Fibroblast of skin of scalp (primary cell): Measurements from ENCODE around the gene PSRC1.

ENCODE experiments used
- DNase-seq: peaks from one replicate; pipeline ENCODE4 v3.0.0-alpha.2; 2013

The PSRC1 gene

GRCh38 chr1:109257682-109258421 lies 25.1 kb downstream of the PSRC1 start:
- DNase-seq = no peak

- no peak for DNase-seq
These were observed 25.8 kb downstream of the PSRC1 start for GRCh38 chr1:109256971-109257681.

DNA sequence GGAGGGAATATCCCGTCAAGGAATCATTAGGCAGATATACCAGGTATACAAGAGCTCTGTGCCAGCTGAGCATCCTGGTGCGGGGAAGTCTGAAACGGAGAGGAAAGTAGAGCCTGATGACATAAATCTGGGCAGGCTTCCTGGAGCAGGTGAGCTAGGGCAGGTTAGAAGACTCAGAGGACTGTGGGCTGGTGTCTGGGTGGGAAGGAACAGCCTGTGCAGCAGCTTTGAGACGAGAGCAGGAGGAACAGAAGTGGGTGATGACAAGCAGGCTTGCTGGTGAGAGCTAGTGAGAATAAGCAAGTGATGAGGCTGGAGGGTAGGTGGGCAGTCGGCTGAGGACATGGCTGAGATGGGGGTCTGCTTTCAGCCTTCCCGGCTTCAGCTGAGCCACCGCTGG lies 26.9 kb downstream of the PSRC1 start:
- DNase-seq = no peak

DNA sequence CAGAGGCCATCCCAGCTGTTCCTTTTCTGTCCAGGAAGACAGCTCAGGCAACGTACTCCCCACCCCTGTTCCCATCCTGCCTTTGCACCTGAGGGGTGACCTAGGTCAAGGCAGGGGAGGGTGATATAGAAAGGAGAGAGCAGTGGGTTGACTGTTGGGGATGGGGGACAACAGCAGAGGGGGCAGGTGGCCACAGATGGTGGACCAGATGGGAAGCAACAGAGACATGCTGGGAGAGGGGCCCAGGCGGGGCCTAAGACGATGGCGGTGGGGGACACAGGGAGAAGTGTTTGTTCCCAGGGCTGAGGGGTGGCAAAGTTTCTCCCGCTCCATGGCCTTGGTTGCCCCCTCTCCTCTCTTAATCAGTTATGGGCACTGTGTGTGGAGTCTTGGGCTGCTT lies 27.3 kb downstream of the PSRC1 start:
- no peak for DNase-seq

- DNase-seq = no peak
These were observed 27.8 kb downstream of the PSRC1 start for GRCh38 chr1:109255097-109255651.

GRCh38 chr1:109254621-109255096 lies 28.3 kb downstream of the PSRC1 start:
- no peak for DNase-seq

GRCh38 chr1:109253803-109254620 lies 28.9 kb downstream of the PSRC1 start:
- DNase-seq = peak; percentile 40

DNA sequence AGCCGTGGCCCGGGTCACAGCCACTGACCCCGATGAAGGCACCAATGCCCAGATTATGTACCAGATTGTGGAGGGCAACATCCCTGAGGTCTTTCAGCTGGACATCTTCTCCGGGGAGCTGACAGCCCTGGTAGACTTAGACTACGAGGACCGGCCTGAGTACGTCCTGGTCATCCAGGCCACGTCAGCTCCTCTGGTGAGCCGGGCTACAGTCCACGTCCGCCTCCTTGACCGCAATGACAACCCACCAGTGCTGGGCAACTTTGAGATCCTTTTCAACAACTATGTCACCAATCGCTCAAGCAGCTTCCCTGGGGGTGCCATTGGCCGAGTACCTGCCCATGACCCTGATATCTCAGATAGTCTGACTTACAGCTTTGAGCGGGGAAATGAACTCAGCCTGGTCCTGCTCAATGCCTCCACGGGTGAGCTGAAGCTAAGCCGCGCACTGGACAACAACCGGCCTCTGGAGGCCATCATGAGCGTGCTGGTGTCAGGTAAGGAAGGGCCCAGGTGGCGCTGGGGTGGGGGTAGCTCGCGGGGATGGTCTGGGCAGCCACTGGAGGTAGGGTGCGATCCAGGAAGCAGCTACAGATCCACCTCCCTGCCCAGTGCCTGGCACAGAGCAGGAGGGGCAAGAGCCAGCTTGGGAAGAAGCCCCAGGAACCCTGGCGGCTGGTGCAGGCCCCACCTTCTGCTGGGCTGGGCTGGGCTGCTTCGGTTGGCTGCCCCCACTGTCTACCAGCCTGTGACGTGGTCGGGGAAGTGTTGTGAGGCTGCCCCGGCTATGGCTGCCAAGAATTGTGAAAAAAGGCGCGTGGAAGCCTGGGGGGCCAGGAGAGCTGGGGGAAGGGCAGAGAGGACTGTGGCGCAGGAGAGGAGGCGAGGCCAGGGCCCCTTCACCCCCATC lies 29.8 kb downstream of the PSRC1 start:
- DNase-seq = peak; percentile 38

GRCh38 chr1:109252167-109252892 lies 30.6 kb downstream of the PSRC1 start:
- DNase-seq = no peak

- DNase-seq = no peak
These were observed 31.4 kb downstream of the PSRC1 start for GRCh38 chr1:109251277-109252166.

GRCh38 chr1:109250454-109251276 lies 32.3 kb downstream of the PSRC1 start:
- no peak for DNase-seq

DNA sequence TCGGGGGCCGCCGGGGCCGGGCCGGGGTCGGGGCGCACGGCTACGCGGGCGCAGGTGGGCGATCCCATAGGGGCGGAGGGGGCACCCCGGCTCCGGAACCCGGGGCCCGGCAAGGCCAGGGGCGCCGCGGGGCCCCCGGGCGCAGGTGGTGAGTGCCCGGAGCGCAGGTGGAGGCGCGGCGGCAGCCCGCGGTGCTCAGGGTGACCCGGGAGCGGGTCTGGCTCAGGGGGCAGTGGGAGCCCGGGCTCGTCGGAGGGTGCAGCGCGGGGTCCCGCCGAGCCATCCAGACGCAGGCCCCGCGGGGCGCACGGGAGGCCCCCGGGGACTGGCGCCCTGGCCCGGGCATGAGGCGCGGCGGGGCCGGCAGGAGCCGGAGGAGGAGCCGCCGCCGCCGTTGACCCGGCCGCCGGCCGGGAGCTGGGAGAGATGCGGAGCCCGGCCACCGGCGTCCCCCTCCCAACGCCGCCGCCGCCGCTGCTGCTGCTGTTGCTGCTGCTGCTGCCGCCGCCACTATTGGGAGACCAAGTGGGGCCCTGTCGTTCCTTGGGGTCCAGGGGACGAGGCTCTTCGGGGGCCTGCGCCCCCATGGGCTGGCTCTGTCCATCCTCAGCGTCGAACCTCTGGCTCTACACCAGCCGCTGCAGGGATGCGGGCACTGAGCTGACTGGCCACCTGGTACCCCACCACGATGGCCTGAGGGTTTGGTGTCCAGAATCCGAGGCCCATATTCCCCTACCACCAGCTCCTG lies 33.1 kb downstream of the PSRC1 start:
- no peak for DNase-seq

- DNase-seq = peak; percentile 68
These were observed 33.9 kb downstream of the PSRC1 start, which contains the start of gene CELSR2 for GRCh38 chr1:109248797-109249629. Gene CELSR2 (plus strand): TSS chr1:109249539. CDS start chr1:109250080, 541 bp downstream.

DNA sequence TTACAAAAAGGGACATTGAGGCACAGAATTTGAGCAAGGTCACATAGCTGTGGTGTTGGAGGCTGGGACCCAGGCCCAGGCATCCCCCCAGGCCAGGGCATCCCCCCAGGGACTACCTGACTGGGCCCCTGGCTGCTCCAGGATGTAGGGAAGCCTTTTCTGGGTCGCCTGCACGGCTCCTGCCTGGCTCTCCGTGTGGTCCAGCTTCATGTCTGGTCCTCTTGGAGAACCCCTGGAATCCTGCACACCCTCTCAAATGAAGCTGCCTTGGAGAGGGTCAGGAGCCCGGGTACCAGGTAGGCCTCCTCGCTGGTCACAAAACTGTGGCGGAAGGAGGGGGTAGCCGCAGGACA lies 34.5 kb downstream of the PSRC1 start:
- DNase-seq = no peak

- DNase-seq = no peak
These were observed 35.3 kb downstream of the PSRC1 start for GRCh38 chr1:109247401-109248365.

GRCh38 chr1:109246141-109246551 lies 36.8 kb downstream of the PSRC1 start:
- no peak for DNase-seq
